Erythroblast (primary cell): ENCODE data around the gene MFSD8.
"Not testable (repeated sequence)": the region's sequence is repeated elsewhere in the genome, so short reads cannot be mapped to it uniquely, and the experiment has no call there.

Source experiments
- GATA1 ChIP-seq: IDR thresholded peaks from 2 replicates; pipeline ENCODE4 v1.6.1; 2011; ENCODE audit warnings: low read depth, mild to moderate bottlenecking, control low read depth, low read length, moderate library complexity
- POLR2A ChIP-seq: IDR thresholded peaks from 2 replicates; pipeline ENCODE4 v1.6.1; 2011; ENCODE audit warnings: mild to moderate bottlenecking, low read length

DNA sequence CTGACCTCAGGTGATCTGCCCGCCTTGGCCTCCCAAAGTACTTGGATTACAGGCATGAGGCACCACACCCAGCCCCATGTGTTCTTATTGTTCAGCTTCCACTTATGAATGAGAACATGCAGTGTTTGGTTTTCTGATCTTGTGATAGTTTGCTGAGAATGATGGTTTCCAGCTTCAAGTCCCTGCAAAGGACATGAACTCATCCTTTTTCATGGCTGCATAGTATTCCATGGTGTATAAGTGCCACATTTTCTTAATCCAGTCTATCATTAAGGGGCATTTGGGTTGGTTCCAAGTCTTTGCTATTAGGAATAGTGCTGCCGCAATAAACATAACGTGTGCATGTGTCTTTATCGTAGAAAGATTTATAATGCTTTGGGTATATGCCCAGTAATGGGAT, 65.3 kb downstream of the MFSD8 start:
- TF ChIP-seq POLR2A, GATA1: not testable (repeated sequence)
